COLO668 (cell line): ENCODE measurements around the gene CRTC2.
"Not testable (repeated sequence)": the region's sequence is repeated elsewhere in the genome, so short reads cannot be mapped to it uniquely, and the experiment has no call there.

Source experiments
- DNase-seq: peaks from one replicate; lab custom pipeline; 2025; ENCODE audit not compliant: unreplicated experiment; lab: John Stamatoyannopoulos, UW

Gene CRTC2

DNA sequence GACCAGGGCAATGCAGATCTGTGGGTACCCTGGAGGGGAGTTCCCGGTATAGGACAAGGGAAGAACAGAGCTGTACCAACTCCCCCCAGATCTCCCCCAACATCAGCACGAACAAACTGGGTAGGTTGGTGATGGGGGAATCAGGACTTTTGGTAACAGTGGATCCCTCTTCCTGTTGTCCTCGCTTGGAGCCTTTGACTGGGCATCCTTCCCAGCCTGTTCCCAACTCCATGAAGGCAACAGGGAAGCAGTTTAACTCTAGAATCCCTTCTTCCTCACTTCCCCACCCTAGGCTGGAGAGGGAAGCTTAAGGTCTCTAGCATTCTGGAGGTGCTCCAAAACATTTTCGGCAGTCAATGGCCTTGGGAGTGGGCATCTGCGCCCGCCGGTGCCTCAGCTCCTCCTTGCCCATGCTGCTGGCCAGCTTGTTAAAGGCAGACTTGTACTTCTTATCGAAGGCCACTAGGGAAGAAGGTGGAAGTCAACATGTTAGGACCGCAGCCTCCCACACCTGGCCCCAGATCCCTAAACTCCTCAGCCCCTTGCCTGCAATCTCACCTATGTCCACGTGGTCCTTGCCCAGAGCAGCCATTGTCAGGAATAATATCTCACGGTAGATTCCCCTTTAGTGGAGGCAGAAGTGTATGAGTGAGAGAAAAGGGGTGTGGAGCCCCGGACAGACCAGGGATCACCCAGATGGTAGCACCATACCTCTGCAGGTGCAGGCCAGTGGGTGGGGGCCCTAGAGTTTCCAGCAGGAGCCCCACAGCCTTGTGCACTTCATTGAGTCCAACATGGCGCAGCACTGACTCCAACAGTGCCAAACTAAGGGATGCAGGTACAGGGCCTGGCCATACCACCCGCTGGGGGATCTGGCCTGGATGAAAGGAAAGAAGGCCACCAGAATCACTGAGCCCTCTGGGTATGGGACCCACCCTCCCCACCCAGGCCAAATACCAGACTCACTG is 28.1 kb downstream of the CRTC2 start:
- no peak for DNase-seq

DNA sequence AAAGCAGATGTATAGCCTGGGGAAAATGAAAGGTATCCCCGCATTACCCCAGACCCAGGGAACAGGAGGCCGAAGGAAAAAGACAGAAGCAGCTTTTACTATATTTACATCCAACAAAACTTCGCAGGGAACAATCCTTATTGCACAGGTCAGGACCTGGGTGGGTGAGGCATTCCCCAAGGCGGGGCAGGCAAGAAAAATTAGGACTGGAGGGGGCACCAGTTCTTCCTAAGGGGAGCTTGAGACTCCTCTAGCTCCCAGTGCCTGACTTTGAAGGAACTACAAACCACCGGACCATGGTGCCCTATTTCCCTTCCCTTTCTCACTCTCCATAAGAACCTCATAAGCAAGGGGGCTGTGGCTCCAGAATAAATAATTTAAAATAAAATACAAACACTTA is 29.0 kb downstream of the CRTC2 start:
- no peak for DNase-seq

DNA sequence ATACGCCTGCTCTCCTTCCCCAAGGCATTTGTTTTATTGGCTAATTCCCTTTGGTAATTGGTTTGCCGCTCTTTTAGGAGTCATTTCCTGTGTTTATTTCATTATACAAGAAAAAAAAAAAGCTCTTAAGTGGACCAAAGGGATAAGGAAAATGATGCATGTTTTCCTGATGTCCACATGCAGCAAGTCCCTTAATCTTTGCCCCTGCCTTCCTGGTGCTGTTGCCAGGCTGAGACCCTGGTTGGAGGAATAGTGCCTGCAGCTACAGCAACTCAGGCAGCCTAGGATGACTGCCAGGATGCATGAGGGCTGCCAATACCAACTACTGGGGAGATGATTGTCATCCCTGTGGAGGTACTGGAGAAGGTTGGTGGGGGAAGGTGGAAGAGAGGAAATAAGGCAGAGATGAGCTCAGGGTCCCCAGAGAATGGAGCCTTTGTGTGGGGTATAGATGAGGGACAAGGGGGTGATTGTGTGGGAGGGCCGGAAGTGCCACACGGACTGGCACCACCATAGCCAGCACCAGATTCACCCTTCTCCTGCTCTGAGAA is 29.5 kb downstream of the CRTC2 start:
- DNase-seq = no peak

DNA sequence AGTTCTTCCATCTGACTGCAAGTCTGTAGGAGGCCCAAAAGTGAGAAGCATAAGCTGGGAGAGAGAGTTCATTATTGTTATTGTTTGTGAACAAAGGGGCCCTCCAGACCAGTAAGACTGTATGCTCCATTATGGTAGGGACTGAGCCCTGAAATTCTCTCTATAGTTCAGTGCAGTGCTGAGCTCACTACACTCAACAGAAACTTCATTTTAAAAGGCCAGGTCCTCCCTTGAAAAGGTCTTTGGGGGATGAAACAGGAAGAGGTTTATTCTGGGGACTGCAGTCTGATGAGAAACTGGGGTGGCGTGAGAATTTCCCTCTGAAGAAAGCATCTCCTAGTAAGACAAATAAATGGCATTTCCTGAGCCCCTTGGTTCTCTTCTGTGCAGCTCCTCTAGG is 30.2 kb downstream of the CRTC2 start:
- DNase-seq = no peak

DNA sequence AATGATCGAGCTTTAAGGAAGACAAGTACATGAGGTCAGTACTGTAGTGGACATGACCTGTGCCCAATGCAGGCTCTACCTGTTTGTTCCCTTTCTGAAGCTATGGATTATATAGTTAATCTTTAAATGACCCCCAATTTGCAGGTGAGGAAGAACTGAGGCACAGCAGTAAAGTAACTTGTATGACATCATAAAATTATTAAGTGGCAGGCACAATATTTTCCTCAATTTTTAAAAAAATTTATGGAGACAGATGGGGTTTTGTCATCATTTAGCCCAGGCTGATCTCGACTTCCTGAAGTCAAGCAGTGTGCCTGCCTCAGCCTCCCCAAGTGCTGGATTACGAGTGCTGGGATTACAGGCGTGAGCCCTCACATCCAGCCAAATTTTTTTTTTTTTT is 32.0 kb downstream of the CRTC2 start:
- no peak for DNase-seq

DNA sequence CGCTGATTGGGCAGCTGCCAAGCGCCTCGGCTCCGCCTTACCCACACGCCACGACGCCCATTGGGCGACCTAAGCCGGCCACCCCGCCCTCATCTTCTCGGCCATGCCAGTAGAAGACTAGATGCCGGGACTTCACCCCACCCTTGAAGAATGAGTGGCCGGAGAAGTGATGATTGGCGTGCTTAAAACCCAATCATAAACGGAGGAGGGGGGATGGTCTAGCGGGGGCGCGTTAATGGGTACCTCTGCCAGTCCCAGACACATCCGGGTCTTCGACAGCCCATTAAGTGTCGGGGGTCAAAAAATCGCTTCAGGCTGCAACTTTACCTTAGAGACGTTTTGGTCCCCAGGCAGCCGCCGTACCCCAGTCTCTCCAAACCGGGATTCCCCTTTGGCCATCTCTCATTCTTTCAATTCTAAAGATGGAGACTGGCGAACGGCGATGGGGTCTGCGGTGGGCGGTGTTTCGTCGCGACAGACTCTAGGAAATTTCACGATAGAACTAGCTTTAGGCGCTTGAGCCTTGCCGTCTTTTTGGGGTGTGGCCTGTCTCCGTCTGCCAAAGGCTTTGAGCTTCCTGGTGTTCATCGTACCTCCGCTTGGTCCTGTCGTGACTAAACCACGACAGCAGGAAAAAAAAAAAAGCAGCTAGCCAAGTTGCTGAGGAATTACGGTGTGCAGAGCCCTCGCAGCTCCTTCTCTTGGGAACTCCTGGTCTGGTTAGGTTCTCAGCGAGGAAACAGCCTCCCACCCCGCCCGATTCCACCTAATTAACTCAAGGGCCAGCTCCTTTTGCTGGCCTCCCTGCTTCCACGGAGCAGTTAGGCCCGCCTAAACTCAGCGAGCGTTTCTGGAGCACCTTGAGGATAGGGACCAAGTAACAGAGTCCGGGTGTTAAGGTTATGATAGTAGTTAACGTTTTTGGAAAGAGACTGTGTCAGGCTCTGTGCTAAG is 35.2 kb downstream of the CRTC2 start, which contains the start of gene GATAD2B:
Gene GATAD2B (minus strand): TSS at position 1 of the 954 bp plus-strand sequence. CDS start 94,625 bp downstream, outside the sequence.
- peak; percentile 100 for DNase-seq

DNA sequence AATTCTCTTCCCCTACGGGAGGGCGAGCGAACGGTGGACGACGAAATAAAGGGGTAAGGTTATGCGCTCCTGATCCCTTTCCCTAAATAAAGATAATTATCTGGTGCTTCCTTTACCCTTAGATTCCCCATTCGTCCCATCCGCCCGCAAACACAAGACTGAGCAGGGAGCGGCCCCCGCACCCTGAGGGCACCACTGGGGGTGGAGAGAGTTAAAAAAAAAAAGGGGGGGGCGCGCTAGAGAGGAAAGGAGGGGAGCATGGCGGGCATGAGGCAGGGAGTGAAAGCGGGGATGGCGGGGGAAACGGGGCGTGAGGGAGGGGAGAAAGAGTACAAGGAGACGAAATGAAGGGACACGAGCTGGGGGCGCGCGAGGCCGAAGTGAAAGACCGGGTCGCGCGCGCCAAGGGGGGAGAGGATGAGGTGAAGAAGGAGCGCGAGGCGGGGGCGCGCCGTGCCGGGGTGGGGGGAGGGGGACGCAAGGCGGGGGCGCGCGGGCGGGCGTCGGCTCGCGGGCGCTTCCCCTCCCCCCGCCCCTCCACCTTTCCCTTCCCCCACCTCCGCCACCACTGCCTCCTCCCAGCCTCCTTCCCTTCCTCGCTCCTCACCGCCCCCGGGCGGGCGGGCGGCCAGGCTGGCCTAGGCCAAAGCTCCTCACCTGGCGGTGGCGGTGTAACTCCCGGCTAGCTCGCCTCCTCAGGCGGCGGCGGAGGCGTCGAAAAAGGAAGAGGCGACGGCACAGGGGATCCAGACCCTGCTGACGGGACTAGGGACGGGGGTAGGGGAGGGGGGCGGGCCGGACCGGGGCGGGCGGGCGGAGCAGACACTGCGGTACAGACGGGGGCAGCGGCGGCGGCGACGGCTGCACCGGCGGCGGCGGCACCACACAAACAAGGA is 36.1 kb downstream of the CRTC2 start:
- peak; percentile 89 for DNase-seq

DNA sequence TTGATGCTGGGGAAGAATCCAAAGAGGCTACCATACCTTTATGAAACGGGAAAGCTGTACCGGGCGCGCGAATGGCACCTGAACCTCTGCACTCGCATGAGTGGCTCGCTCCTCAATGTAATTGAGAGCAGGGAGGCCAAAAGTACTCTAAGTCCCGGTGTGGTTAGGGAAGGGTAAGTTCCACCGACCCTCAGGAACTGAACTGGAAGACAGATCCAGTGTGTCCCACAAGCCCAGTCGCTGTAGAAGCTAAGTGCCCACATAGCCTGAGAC is 36.7 kb downstream of the CRTC2 start:
- DNase-seq = peak; percentile 41

DNA sequence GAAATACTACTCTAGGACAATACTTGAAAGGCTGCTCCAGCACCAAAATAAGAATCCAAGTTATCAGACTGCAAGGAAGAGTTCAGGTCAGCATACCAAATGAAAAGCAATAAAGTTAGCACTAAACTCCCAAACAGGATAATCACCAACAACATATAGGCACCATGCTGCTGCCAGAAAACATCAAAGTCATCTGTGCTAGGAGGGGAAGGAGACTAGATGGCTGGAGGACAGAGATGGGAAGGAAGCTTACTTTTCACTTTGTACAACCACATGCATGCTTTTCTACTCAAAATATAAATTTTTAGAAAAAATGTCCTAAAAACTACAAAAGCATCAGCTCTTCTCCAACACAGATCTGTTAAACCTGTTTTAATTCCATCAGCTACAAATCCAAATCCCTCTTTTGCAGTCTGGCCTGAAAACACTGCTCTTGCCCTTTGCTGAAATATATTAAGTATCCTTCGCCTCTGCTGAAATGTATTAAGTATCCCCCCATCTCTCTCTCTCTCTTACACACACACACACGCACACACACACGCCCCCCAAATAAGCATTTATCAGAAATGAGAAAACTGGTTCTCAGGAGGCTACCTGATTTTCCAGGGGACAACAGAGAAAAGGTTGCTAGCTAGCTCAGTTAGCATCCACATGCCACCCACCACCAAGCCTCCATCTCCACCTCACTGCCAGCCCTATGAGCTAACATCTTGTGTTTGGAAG is 37.2 kb downstream of the CRTC2 start:
- DNase-seq = no peak

DNA sequence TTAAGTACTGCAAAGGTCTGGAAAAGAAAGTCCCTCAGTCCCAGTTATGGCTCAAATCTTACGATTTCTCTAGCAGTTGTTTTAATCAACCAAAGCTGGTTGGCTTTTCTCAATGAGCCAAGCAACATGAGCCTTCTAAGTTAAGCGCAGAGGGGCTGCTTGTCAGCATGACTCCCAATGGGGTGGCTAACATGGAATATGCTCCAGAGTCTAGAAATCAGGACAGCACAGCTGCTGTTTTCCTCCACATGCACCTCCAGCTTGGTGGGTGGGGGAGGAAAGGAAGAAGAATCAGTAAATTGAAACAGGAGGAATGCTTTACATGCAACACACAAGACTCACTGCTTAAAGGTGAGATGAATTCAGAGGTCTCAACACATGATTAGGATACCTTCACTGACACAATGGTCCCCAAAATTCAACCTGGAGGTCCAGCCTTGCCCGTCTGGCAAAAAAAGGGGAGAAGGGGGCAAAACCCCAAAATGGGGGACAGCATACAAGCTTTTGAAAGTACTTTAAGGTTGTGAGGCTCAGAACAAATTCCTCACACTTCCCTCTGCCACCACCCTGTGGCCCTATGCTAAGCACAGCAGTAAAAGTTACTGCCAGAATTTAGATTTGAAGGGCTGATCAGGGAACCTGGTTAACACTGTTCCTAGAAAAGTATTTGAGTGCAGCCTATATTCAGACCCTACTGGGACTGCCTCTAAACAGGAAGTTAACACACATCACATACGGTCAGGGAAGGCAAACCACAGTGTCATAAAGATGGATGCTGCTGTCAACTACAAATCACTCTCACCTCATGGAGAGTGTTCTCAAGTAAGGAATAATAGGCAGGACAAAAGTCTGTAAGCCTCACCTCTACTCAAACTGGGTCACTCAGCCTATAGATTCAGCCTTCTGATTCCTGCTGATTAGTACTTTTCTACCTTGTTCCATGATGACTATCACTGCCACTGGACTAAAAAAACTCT is 38.2 kb downstream of the CRTC2 start:
- DNase-seq = no peak

DNA sequence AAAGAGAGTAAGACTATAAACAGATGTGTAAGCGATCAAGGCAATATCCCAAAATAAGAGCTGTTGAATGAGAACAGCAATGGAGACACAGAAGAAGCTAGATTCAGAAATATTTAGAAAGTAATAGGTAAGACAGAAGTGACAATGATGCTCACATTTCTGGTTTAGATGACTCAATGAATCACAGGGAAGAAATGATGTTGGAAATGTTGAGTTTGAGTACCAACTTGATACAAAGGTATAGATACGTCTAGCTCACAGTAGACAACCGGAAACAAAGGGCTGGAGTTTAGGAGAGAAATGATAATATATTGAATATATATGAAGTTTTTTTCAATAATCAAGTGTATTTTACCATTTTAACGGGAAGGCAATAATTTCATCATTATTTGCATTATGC is 42.1 kb downstream of the CRTC2 start:
- no peak for DNase-seq

DNA sequence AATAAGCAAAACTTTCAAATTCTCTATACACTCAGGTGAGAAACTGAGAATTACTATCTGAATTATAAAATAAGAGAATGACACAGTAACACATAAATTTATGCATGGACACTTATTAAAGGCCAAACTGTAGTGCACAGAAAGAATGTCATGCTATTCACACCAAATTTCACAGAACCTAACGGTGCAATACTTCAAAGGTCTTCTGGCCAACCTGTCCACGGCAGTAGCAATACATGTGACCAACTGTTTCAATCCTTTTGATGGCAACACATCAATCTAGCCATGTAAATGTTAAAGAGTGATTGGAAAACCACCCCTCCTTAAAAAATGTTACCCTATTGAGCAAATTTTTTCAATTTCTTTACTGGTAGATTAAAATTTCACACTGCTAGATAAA is 46.1 kb downstream of the CRTC2 start:
- no peak for DNase-seq

DNA sequence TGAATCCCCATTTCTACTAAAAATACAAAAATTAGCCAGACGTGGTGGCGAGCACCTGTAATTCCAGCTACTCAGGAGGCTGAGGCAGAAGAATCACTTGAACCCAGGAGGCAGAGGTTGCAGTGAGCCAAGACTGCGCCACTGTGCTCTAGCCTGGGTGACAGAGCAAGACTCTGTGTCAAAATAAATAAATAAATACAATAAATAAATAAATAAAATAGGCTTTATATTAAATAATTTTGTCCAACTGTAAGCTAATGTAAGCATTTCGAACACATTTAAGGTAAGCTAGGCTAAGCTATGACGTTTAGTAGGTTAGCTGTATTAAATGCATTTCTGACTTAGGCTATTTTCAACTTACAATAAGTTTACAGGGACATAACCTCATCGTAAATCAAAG is 47.9 kb downstream of the CRTC2 start:
- not testable (repeated sequence) for DNase-seq

DNA sequence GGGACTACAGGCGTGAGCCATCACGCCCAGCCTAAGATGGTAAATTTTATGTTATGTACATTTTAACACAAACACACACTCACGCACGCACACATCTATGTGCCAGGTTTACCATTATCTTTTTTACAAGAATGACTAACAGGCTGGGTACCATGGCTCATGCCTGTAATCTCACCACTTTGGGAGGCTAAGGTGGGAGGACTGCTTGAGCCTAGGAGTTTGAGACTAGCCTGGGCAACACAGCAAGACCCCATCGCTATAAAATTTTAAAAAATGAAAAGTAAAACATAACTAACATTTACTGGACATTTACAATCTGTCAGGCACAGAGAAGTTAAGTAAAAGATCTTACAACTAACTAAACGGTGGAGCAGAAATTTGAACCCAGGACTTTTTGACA is 50.3 kb downstream of the CRTC2 start:
- DNase-seq = no peak

DNA sequence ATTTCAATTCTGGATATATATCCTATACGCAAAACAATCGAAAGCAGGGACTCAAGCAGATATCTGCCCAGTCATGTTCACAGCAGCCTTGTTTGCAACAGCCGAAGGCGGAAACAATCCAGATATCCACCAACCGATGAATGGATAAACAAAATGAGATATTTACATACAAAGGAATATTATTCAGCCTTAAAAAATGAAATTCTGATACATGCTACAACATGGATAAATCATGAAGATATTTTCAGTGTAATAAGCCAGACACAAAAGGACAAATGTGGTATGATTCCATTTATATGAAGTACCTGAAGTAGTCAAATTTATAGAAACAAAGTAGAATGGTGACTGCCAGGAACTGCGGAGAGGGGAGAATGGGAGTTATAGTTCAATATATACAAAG is 51.3 kb downstream of the CRTC2 start:
- no peak for DNase-seq

DNA sequence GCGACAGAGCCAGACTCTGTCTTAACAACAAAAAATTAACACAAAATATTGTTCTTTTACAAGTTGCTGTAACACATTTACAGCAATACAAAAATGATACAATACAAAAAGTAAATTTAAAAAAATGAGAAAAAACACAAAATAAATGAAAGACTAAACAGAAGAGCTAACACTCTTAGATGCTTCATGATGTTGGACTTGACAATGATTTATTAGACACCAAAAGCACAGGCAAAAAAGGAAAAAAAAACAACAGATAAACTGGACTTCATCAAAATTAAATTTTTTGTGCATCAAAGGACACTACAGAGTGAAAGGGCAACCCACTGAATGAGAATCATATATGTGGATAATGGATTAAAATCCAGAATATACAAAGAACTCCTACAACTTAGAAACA is 52.0 kb downstream of the CRTC2 start:
- DNase-seq = no peak

DNA sequence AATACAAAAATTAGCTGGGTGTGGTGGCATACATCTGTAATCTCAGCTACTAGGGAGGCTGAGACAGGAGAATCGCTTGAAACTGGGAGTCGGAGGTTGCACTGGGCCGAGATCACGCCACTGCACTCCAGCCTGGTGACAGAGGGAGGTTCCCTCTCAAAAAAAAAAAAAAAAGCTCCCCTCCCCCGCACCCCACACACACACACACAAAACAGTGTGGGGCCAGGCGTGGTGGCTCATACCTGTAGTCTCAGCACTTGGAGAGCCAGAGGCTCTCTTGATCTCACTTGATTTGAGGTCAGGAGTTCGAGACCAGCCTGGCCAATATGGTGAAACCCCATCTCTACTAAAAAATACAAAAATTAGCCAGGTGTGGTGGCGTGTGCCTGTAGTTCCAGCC is 52.5 kb downstream of the CRTC2 start:
- not testable (repeated sequence) for DNase-seq

DNA sequence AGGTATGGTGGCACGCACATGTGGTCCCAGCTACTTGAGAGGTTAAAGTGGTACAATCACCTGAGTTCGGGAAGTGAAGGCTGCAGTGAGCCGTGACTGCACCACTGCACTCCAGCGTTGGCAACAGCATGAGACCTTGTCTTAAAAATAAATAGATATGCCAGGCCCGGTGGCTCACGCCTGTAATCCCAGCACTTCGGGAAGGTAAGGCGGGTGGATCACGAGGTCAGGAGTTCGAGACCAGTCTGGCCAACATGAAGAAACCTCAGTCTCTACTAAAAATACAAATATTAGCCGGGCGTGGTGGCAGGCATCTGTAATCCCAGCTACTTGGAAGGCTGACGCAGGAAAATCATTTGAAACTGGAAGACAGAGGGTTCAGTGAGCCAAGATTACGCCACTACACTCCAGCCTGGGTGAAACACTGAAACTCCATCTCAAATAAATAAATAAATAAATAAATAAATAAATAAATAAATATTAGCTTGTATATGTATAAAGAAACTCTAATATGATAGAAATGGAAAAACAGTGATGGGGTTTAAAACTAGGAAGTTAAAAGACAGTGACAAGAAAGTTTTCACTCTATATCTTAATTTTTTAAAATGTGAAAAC is 54.5 kb downstream of the CRTC2 start:
- DNase-seq = no peak
